K562 (cell line): ENCODE results near the gene FAM171A2. TPM values are rescaled to one million over a fixed set of nuclear protein-coding genes. Genes with fewer than 3 reads are reported as not detected.

Source experiments
- ARHGAP35 ChIP-seq: fragments of 450-650 bp; IDR thresholded peaks from 2 replicates; pipeline ENCODE4 v1.6.1; 2018; ENCODE audit not compliant: partially characterized antibody
- CBX5 ChIP-seq: IDR thresholded peaks from 2 replicates; pipeline ENCODE4 v1.6.1; 2014; ENCODE audit warnings: low read depth, borderline replicate concordance
- CEBPB ChIP-seq: fragments of 450-650 bp; IDR thresholded peaks from 2 replicates; pipeline ENCODE4 v1.6.1; 2016; ENCODE audit warnings: missing genetic modification characterization, missing compliant biosample characterization
- ETS2 ChIP-seq: IDR thresholded peaks from 2 replicates; pipeline ENCODE4 v1.6.1; 2016; ENCODE audit warnings: borderline replicate concordance, missing genetic modification characterization, mild to moderate bottlenecking, moderate library complexity, missing compliant biosample characterization; ENCODE audit not compliant: poor library complexity, severe bottlenecking
- FOSL1 ChIP-seq: fragments of 200-800 bp; sonication (Bioruptor generic); conservative IDR thresholded peaks from 2 replicates; pipeline ENCODE4 v1.6.1; 2016; ENCODE audit warnings: missing genetic modification characterization, missing compliant biosample characterization
- HIVEP1 ChIP-seq: fragments of 250-450 bp; sonication (Bioruptor Pico); IDR thresholded peaks from 2 replicates; pipeline ENCODE4 v1.4.0; 2020; ENCODE audit warnings: mild to moderate bottlenecking
- NCOR1 ChIP-seq: fragments of 450-650 bp; IDR thresholded peaks from 2 replicates; pipeline ENCODE4 v1.6.1; 2016; ENCODE audit warnings: mild to moderate bottlenecking, moderate library complexity
- POLR3G ChIP-seq: IDR thresholded peaks from 2 replicates; pipeline ENCODE4 v1.6.1; 2011; ENCODE audit not compliant: insufficient read length, insufficient replicate concordance; ENCODE audit errors: extremely low read depth
- SREBF2 ChIP-seq: sonication (generic); formaldehyde crosslinking; IDR thresholded peaks from 2 replicates; pipeline ENCODE4 v1.4.0; 2020; ENCODE audit warnings: mild to moderate bottlenecking, missing genetic modification reagents
- ZNF140 ChIP-seq: fragments of 250-450 bp; sonication (Bioruptor Pico); IDR thresholded peaks from 2 replicates; pipeline ENCODE4 v1.8.0; 2021; ENCODE audit warnings: moderate library complexity, mild to moderate bottlenecking, inconsistent platforms
- polyA plus RNA-seq, 8 experiments: library from polyadenylated mRNA; depleted of rRNA in 4 of 8; stranded (reverse) in 5 of 8; unstranded in 3 of 8; fragments of >200 nt; fragmentation: Nextera tagmentation in 2 of 8; fragmentation: Illumina TruSeq in 1 of 8; extraction: Ambion mirVana in 2 of 8; extraction: Trizol in 1 of 8; gene quantifications; 2 replicates each; pipeline versions ENCODE4 v1.2.1 to v1.2.3, GENCODE V29; 2011 to 2014; ENCODE audit warnings: inconsistent platforms in 1 of 8, missing spikeins in 1 of 8
- total RNA-seq, 7 experiments: library from RNA; depleted of rRNA in 6 of 7; stranded (reverse); fragments of >200 nt in 6 of 7; fragmentation: Illumina TruSeq in 2 of 7; extraction: Trizol in 2 of 7; gene quantifications; 2 replicates each; pipeline versions ENCODE4 v1.2.1 to v1.2.3, GENCODE V29; 2011 to 2021; ENCODE audit warnings: low replicate concordance in 1 of 7
- TF ChIP-seq, protein P1 (sequence below): fragments of 250-450 bp; sonication (Bioruptor Pico); IDR thresholded peaks from 2 replicates; pipeline ENCODE4 v1.5.0; 2021
- TF ChIP-seq, protein P2 (sequence below): sonication (generic); formaldehyde crosslinking; IDR thresholded peaks from 2 replicates; pipeline ENCODE4 v1.8.0; 2023; ENCODE audit warnings: mild to moderate bottlenecking, missing genetic modification reagents
- TF ChIP-seq, protein P3 (sequence below): fragments of 250-450 bp; sonication (Bioruptor Pico); IDR thresholded peaks from 2 replicates; pipeline ENCODE4 v1.5.0; 2020; ENCODE audit warnings: mild to moderate bottlenecking, borderline replicate concordance
- TF ChIP-seq, protein P4 (sequence below): sonication (generic); formaldehyde crosslinking; IDR thresholded peaks from 2 replicates; pipeline ENCODE4 v1.8.0; 2022; ENCODE audit warnings: mild to moderate bottlenecking, missing genetic modification reagents, borderline replicate concordance
- TF ChIP-seq, protein P5 (sequence below): fragments of 250-450 bp; sonication (Bioruptor Pico); IDR thresholded peaks from 2 replicates; pipeline ENCODE4 v1.4.0; 2020
- TF ChIP-seq, protein P6 (sequence below), 2 experiments: fragments of 450-650 bp; IDR thresholded peaks; 2 replicates each; pipeline ENCODE4 v1.6.1; 2018; ENCODE audit warnings: mild to moderate bottlenecking in 2 of 2, low read depth in 1 of 2; ENCODE audit not compliant: partially characterized antibody in 2 of 2

Gene FAM171A2
- total and polyA plus RNA-seq, 9 of the 15 experiments (the other 6 are each of a cell fraction or from before 2014, with no cell fraction given) = 0.10 to 10.2 (median 2.0) TPM; not detected in 1

DNA sequence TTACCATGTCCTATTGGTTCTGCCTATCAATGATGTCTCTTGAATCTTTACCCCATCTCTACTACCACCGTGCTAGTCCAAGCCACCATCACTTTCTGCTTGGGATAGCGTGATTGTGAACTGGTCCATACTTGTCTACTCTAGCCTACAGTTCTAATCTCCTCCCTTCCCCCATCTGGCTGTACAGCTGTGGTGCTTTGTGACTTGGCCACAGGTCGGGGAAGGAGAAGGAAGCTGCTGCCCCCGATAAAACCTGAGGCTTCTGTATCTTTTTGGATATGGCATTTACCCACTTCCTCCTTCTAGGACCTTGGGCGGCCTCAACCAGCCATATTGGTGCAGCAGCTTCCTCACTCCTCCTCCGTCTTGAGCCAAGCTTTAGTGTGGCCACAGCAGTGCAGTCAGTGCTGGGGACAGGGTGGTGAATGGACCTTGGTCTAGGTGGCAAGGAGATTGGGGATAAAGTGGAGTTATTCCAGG is 26.1 kb upstream of the FAM171A2 start (continued):
- TF ChIP-seq, protein P1, sequence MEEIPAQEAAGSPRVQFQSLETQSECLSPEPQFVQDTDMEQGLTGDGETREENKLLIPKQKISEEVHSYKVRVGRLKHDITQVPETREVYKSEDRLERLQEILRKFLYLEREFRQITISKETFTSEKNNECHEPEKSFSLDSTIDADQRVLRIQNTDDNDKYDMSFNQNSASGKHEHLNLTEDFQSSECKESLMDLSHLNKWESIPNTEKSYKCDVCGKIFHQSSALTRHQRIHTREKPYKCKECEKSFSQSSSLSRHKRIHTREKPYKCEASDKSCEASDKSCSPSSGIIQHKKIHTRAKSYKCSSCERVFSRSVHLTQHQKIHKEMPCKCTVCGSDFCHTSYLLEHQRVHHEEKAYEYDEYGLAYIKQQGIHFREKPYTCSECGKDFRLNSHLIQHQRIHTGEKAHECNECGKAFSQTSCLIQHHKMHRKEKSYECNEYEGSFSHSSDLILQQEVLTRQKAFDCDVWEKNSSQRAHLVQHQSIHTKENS (CRISPR knock-in tag) = no peak
- TF ChIP-seq HIVEP1 (CRISPR knock-in tag) (no peak), POLR3G (no peak), SREBF2 (CRISPR knock-in tag) (no peak), FOSL1 (no peak), ETS2 (tag) (no peak), ARHGAP35 (no peak), CBX5 (no peak), ZNF140 (CRISPR knock-in tag) (no peak), NCOR1 (peak; percentile 85), CEBPB (tag) (no peak)
- TF ChIP-seq, protein P2, sequence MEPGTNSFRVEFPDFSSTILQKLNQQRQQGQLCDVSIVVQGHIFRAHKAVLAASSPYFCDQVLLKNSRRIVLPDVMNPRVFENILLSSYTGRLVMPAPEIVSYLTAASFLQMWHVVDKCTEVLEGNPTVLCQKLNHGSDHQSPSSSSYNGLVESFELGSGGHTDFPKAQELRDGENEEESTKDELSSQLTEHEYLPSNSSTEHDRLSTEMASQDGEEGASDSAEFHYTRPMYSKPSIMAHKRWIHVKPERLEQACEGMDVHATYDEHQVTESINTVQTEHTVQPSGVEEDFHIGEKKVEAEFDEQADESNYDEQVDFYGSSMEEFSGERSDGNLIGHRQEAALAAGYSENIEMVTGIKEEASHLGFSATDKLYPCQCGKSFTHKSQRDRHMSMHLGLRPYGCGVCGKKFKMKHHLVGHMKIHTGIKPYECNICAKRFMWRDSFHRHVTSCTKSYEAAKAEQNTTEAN (CRISPR knock-in tag) = no peak
- TF ChIP-seq, protein P3, sequence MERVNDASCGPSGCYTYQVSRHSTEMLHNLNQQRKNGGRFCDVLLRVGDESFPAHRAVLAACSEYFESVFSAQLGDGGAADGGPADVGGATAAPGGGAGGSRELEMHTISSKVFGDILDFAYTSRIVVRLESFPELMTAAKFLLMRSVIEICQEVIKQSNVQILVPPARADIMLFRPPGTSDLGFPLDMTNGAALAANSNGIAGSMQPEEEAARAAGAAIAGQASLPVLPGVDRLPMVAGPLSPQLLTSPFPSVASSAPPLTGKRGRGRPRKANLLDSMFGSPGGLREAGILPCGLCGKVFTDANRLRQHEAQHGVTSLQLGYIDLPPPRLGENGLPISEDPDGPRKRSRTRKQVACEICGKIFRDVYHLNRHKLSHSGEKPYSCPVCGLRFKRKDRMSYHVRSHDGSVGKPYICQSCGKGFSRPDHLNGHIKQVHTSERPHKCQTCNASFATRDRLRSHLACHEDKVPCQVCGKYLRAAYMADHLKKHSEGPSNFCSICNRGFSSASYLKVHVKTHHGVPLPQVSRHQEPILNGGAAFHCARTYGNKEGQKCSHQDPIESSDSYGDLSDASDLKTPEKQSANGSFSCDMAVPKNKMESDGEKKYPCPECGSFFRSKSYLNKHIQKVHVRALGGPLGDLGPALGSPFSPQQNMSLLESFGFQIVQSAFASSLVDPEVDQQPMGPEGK (CRISPR knock-in tag) = no peak
- TF ChIP-seq, protein P4, sequence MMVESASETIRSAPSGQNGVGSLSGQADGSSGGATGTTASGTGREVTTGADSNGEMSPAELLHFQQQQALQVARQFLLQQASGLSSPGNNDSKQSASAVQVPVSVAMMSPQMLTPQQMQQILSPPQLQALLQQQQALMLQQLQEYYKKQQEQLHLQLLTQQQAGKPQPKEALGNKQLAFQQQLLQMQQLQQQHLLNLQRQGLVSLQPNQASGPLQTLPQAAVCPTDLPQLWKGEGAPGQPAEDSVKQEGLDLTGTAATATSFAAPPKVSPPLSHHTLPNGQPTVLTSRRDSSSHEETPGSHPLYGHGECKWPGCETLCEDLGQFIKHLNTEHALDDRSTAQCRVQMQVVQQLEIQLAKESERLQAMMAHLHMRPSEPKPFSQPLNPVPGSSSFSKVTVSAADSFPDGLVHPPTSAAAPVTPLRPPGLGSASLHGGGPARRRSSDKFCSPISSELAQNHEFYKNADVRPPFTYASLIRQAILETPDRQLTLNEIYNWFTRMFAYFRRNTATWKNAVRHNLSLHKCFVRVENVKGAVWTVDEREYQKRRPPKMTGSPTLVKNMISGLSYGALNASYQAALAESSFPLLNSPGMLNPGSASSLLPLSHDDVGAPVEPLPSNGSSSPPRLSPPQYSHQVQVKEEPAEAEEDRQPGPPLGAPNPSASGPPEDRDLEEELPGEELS (CRISPR knock-in tag) = 0 out of 2 replicates have a peak, but pooled peaks have one; percentile 34
- TF ChIP-seq, protein P5, sequence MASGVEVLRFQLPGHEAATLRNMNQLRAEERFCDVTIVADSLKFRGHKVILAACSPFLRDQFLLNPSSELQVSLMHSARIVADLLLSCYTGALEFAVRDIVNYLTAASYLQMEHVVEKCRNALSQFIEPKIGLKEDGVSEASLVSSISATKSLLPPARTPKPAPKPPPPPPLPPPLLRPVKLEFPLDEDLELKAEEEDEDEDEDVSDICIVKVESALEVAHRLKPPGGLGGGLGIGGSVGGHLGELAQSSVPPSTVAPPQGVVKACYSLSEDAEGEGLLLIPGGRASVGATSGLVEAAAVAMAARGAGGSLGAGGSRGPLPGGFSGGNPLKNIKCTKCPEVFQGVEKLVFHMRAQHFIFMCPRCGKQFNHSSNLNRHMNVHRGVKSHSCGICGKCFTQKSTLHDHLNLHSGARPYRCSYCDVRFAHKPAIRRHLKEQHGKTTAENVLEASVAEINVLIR (CRISPR knock-in tag) = no peak
- TF ChIP-seq, protein P6, sequence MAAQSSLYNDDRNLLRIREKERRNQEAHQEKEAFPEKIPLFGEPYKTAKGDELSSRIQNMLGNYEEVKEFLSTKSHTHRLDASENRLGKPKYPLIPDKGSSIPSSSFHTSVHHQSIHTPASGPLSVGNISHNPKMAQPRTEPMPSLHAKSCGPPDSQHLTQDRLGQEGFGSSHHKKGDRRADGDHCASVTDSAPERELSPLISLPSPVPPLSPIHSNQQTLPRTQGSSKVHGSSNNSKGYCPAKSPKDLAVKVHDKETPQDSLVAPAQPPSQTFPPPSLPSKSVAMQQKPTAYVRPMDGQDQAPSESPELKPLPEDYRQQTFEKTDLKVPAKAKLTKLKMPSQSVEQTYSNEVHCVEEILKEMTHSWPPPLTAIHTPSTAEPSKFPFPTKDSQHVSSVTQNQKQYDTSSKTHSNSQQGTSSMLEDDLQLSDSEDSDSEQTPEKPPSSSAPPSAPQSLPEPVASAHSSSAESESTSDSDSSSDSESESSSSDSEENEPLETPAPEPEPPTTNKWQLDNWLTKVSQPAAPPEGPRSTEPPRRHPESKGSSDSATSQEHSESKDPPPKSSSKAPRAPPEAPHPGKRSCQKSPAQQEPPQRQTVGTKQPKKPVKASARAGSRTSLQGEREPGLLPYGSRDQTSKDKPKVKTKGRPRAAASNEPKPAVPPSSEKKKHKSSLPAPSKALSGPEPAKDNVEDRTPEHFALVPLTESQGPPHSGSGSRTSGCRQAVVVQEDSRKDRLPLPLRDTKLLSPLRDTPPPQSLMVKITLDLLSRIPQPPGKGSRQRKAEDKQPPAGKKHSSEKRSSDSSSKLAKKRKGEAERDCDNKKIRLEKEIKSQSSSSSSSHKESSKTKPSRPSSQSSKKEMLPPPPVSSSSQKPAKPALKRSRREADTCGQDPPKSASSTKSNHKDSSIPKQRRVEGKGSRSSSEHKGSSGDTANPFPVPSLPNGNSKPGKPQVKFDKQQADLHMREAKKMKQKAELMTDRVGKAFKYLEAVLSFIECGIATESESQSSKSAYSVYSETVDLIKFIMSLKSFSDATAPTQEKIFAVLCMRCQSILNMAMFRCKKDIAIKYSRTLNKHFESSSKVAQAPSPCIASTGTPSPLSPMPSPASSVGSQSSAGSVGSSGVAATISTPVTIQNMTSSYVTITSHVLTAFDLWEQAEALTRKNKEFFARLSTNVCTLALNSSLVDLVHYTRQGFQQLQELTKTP (IDR thresholded peaks at IDR 0.05; ENCODE audit: low read depth in 1 of 2, partially characterized antibody in 2 of 2) = peak in 1 of 2 experiments; percentile 89
